Peyer's patch (tissue), 4 donors: ENCODE results near the gene ELOVL6.

Experiments
- CTCF ChIP-seq, 6 experiments: fragments of 450-650 bp in 4 of 6; fragments of 200-600 bp in 2 of 6; sonication (generic) in 1 of 6; IDR thresholded peaks; one replicate each; pipeline ENCODE4 v1.5.1; 2017 to 2019; ENCODE audit warnings: antibody characterized with exemption in 6 of 6, mild to moderate bottlenecking in 3 of 6, moderate library complexity in 1 of 6
- POLR2A ChIP-seq, 2 donors: fragments of 450-650 bp; IDR thresholded peaks; one replicate each; pipeline ENCODE4 v1.5.1; 2017; ENCODE audit warnings: antibody characterized with exemption in 2 of 2, mild to moderate bottlenecking in 2 of 2, moderate library complexity in 2 of 2

- TF ChIP-seq CTCF (IDR thresholded peaks at IDR 0.05) = no peak
- no peak for TF ChIP-seq POLR2A (IDR thresholded peaks at IDR 0.05)
Observed at GRCh38 chr4:110139815-110140214, 58.6 kb downstream of the ELOVL6 start.
